HG03095 (cell line): ENCODE measurements around the gene TIMP1.

Experiments
- ATAC-seq: cut with Tn5 transposase; IDR thresholded peaks from one replicate; pipeline ENCODE4 v1.9.1; 2021; ENCODE audit warnings: moderate library complexity; ENCODE audit not compliant: unreplicated experiment

Gene TIMP1

DNA sequence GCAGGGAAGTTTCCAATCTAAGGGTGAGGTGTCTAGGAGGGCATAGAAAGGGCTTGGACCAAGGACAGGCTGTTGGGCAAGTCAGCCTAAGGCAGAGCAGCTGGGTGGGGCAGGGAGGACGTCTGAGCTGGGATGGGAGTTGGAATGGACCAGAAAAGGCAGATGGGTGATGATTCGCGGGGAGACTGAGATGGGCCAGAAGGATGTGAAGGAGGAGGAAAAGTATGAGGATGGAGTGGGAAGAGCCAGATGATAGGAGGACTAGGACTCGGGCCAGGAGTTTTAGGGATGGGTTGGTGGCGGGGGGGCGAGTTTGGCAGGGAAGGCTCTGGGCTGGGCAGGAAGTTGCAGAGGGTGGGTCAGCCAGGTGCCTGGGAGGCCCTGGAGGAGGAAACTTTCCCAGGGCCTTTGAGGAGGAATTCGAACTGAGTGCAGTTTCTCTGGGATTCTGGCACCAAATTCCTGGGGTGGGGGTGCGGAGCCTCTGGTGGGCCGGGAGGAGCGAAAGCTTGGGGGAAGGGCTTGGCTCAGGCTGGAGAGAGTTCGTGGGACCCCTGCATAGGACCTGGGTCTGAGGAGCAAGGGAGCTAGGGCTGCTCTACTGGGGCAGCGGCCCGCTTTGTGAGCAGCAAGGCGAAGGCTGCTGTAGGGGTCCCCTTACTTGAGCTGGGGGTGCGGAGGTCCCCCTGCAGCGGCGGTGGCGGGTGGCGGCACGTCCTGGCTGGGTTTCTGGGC, 8.7 kb upstream of the TIMP1 start:
- ATAC-seq = no peak

- ATAC-seq = no peak
These were observed 8.1 kb upstream of the TIMP1 start for GRCh38 chrX:47574076-47574546.

GRCh38 chrX:47574547-47575301, 7.5 kb upstream of the TIMP1 start:
- ATAC-seq = no peak

DNA sequence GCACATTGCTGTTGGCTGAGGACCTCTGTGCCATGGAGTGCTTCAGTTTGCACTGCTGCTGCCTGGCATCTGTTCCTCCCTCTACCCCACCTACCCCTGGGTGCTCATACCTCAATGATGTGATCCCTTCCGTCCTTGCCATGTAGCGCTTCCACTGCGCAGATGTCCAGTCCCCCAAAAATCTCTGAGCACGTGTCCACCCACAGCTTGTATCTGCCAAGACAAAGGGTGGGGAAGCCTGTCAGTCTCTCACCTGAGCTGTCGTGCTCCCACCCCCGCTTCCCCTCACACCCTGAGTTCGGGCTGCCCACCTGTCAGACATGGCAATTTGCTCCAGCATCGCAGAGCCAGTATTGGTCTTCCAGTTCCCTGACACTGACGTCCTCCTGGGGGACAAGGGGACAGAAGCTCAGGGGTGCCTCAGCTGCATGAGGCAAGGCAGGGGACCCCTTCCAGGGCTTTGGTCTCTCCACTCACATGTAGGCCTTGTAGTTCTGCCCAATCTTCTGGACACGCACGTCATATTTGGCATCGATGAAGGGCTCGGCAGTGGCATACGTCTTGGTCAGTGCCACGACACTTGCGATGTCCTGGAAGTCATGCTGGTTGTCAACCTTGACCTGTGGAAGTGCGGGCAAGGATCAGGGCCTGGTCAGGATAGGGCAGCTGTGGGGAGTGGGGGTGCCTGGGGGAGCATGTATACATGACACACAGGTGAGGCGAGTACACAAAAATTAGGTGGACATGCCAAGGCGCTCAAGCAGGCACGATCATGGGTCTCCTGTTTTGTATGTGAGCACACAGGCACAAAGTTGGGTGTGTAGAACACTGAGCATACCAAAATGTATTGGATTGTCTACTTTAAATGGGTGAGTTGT, 6.0 kb upstream of the TIMP1 start:
- ATAC-seq = no peak

- no peak for ATAC-seq
These were observed 4.8 kb upstream of the TIMP1 start for GRCh38 chrX:47577424-47577823.

DNA sequence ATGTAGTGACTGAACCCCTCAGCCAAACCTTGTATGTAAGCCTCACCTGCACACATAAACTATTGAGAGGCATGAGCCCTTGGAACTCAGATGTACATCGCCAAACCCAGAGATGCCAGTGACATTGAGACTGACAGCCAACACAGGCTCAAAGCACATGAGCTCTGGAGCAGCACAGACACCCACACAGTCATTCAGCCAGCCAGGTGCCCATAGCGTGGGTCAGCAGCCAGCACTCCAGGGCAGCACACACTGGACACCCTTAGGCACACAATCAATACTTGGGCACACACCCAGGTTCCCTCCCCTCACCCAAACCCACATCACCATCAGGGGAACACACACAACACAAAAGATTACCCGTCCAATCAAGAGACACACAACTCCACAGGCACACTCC, 4.3 kb upstream of the TIMP1 start:
- no peak for ATAC-seq

GRCh38 chrX:47578692-47579091, 3.5 kb upstream of the TIMP1 start:
- ATAC-seq = no peak

GRCh38 chrX:47579537-47579936, 2.7 kb upstream of the TIMP1 start:
- no peak for ATAC-seq

GRCh38 chrX:47583240-47583861, 1.1 kb downstream of the TIMP1 start:
- no peak for ATAC-seq

DNA sequence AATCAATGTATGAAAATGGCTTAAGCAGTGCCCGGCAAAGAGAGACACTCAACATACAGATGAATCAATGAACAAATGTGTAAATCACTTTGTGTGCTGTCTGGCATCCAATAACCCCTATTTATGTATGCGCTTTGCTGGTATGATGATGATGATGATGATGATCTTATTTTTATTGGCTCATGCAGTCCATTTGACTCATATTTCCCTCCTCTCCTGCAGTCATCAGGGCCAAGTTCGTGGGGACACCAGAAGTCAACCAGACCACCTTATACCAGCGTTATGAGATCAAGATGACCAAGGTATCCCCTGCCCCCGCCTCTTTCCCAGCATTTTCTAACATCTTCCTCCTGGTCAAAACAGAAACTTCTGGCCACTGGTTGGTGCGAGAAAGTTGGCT, 2.5 kb downstream of the TIMP1 start:
- no peak for ATAC-seq

DNA sequence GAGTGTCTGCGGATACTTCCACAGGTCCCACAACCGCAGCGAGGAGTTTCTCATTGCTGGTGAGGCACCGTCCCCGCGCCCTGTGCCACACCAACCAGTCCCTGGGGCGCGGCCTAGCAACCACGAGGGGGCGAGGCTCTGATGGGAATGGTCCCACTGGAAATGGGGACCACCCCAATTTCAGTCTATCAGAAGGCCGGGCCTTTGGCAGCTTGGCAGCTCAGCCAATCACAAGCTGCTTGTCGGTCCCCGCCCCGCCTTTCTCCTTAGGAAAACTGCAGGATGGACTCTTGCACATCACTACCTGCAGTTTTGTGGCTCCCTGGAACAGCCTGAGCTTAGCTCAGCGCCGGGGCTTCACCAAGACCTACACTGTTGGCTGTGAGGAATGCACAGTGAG, 3.0 kb downstream of the TIMP1 start:
- ATAC-seq = no peak

- ATAC-seq = no peak
These were observed 4.0 kb downstream of the TIMP1 start for GRCh38 chrX:47586043-47586787.

DNA sequence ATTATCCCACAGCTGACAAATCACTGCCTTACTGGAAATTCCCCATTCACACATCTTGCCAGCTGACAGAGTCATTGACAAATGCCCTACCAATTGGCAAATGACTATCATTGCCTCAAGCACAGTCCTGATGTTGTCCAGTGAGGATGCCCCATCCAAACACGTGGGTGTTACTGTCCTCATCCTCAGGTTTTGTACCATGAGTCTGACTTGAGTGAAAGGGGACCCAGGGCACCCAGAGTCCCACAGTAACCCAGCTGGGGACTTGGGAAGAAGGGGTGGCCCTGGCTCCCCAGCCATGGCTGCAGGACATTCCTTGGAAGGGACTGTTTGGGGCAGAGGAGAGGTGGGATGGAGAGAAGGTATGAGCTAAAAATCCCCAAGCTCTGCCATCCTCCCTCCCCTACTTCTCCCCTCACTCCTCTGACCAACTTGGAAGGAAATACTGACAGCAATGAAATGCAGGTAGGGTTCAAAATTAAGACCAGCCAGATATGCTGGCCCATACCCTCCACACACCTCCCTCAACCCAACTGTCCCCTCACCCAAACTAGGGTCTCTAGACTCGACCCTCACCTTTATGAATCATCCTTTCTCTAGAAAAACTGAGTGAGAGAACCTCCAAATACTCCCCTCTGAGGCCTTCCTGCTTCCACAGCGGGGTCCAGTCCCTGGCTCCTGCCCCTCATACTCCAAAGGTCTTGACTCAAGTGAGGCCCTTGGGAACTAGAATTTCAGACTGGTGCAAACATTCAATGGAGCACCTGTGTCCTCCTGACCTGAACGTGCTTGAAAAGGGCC, 5.1 kb downstream of the TIMP1 start:
- ATAC-seq = no peak

GRCh38 chrX:47587906-47588735, 5.9 kb downstream of the TIMP1 start:
- ATAC-seq = no peak

DNA sequence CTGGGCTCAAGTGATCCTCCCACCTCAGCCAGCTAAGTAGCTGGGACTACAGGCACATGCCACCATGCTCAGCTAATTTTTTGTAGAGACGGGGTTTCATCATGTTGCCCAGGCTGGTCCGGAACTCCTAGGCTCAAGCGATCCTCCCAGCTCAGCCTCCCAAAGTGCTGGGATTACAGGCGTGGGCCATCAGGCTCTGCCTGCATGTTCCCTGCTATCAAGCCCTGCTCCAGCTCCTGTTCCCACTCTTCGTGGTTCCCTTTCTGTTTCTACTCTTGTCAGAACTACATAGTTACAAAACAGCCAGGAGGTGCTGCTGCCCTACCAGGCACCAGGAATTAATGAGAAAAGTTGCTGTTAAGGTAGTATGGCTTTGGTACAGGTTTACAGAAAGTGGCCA, 8.7 kb downstream of the TIMP1 start:
- ATAC-seq = no peak

DNA sequence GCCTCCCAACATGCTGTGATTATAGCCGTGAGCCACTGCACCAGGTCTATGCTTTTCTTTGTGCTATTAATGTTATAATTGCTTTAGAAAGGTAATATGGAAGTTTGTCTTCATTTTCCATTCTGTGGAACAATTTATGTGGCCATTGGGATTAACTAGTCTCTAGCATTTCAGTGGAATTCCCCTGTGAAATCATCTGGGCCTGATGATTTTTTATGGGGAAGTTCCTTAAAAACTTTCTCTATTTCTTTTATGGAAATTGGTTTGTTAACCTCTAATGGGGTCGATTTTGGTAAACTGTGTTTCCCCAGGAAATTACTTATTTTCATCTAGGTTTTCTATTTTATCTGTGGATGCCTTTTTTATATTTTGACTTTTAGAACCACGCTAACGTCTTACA, 11.3 kb downstream of the TIMP1 start:
- no peak for ATAC-seq

DNA sequence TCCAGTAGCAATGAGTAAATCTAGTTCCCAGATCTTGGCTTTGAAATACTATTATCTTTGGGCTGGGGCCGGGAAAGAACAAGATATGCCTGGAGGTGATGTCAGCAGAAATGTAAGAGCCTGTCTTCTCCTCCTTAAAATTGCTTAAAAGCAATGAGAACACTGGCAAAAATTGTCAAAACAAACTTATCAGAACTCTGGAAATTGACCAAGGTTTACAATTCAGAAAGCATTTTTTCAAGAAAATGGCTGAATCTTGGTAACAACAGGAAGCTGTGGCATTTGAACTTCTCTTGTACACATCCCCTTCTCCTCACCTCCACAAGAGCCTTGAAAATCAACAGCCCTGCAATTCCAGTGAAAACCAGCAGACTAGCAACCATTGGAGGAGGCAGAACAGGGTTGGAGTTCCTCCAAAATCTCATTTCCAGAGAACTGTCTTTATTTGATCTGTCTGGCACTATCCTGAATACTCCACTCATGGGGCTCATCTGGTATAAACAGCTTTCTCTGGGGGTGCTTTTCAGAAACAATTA, 13.5 kb downstream of the TIMP1 start:
- no peak for ATAC-seq

- ATAC-seq = no peak
These were observed 14.0 kb downstream of the TIMP1 start for GRCh38 chrX:47596256-47596655.
